Fibroblast of skin of scalp (primary cell): Measurements from ENCODE around the gene CPLX1.

Experiments
- DNase-seq: peaks from one replicate; pipeline ENCODE4 v3.0.0-alpha.2; 2013

CPLX1 gene

GRCh38 chr4:832108-832507 lies 6.2 kb upstream of the CPLX1 start:
- no peak for DNase-seq

- DNase-seq = no peak
Measured at GRCh38 chr4:831483-831805, 5.5 kb upstream of the CPLX1 start.

DNA sequence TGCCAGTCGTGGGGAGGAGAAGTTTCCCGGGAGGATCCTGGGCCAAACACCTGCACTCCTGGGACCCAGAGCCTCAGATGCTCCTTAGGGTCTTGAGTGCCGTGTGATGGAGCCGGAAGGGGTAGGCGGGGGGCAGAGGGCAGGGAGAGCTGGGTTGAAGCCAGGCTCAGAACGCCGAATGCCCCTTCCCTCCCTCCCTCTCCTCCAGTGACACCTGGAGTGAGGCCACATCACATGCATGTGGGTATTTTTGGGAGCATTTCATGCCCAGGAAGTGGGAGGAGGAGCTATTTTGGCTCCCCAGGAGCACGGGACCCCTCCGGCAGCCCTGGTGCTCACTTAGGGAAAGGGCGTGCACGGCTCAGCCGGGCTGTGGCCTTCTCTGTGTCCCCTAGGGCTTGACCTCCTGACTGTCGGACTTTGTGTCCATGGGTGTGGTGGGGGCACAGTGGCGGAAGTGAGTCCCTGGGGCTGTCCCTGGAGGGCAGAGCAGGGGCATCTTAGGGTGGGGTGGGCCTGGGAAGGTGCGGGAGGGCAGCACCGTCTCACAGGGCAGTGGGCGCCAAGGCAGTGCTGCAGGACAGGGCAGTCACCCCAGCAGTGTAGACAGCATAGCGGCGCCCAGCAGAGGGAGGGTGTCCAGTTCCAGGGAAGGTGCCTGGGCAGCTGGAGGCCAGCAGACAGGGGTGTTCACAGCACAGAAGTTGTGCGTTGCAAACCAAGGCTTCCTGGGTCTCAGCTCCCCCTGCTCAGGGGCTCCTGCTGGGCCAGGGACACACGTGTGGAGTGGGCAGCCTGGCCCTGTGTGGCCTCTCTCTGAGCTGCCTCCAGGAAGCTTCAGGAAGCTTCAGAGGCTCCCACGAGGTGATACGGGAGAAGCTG lies 4.9 kb upstream of the CPLX1 start:
- no peak for DNase-seq

DNA sequence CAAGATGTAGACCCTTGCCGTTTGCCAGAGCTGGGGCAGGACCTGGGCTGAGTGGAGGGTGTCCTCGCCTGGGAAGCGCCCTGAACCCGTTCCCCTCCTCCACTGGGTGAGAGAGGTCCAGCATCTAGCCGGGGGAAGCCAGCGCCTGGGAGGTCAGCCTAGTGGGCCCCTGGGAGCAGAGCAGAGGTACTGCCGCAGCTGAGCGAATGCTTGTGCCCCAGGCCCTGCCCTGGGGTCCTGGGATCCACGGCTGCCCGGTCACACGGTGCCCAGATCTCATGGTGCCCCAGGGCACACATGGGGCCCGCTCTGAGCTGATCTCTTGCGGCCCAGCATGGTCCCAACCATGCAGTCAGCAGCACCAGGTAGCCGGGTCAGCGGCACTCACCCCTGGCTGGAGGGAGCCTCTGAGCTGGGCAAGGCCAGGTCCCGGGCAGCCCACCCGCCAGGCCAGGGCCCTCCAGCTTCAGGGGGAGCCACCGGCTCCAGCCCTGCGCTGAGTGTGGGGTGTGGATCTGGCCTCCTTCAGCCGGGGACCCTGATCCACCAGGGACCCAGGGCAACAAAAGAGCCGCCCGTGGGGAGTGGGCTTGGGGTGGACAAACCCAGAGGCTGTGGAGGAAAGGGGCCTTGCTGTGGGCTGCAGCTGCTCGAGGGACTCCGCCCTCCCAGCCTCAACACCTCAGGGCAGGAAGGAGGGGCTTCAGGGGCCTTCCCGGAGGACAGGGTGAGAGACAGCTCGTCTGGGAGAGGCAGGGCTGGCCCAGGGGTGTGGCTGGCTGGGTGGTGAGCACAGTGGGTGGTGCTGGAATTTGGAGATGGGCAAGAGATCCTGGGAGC lies 4.1 kb upstream of the CPLX1 start:
- DNase-seq = no peak

DNA sequence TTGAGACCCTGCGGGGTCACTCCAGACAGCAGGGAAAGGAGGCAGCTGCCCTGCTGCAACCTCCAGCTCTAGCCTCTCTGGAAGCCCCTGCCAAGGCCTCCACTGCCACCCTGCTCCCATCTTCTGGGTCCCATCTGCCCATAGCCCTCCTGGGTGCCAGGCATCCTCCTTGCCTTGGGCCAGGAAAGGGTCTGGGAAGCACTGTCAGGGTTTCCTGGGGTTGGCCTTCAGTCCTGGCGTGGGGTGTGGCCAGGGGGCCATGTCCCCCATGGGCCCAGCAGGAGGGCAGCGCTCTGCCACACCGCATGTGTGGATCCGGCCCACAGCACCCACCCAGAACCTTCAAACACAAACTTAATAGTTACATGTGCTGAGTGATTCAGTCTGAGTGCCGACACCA lies 3.4 kb upstream of the CPLX1 start:
- DNase-seq = no peak

GRCh38 chr4:828641-829271 lies 2.8 kb upstream of the CPLX1 start:
- DNase-seq = no peak

DNA sequence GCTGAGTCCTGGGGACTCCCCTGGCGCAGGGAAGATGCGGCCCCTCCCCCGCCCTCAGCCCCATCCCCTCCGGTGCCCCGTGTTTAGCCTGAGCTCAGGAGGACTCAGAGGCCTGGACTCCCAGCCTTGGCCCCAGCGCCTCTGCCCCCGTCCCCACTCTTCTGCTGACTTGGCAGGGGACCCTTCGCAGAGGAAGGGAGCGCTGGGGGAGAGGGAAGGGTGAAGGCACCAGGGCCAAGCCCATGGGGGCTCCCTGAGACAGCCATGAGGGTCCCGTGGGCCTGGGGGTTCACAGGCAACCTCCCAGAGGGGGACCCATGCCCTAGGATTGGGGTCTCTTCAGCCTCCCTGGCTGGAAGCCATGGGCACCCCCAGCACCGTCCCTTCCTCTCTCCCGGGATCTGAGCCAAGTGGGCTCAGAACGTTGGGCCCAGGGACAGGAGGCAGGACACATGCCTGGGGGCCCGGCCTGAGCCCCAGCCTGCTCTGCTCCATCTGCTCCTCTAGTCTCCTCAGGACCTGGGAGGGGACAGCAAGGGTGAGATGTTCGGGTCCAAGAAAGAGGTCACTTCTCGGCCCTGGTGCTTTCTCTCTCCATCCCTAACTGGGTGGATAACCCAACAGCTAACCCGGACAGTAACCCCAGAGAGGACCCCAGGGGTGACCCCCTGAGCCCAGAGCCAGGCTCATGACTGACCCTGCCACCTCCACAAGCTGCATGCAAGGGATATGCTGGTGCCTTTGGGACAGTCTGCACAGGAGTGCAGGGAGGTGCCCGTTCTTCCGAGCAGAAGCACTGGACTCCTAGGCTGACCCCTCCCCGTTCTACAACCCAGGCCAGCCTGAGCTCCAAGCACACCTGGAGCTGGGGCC lies 1.5 kb upstream of the CPLX1 start:
- DNase-seq = no peak

GRCh38 chr4:826508-827208 lies 729 bp upstream of the CPLX1 start:
- no peak for DNase-seq

GRCh38 chr4:825063-825970 lies 612 bp downstream of the CPLX1 start:
- DNase-seq = peak; percentile 23

DNA sequence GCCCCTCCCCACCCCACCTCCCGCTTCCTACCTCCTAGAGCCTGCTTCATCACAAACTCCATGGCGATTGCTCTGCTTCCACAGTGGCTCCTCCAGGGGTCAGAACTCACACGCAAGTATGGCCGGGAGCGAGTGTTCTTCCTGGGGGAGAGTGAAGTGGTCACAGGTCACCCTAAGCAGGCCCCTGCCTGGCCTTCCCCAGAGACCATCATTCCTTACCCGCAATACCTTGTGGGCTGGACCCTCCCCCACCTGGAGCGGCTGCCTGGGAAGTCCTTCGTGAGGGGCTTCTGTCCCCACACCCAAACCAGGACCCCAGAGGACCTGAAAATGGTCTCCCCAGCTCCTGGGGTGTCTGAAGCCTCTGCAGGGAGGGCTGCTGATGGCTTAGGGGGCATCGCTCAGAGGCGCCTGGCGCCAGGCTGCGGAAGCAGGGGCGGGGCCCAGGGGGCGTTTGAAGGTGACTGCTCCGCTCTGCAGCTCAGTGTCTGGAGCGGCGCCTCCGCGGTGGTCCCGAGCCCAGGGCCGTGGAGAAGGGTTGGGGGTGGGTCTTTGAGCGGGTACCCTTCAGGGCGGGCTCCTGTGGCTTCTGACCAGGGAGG lies 1.4 kb downstream of the CPLX1 start:
- no peak for DNase-seq

DNA sequence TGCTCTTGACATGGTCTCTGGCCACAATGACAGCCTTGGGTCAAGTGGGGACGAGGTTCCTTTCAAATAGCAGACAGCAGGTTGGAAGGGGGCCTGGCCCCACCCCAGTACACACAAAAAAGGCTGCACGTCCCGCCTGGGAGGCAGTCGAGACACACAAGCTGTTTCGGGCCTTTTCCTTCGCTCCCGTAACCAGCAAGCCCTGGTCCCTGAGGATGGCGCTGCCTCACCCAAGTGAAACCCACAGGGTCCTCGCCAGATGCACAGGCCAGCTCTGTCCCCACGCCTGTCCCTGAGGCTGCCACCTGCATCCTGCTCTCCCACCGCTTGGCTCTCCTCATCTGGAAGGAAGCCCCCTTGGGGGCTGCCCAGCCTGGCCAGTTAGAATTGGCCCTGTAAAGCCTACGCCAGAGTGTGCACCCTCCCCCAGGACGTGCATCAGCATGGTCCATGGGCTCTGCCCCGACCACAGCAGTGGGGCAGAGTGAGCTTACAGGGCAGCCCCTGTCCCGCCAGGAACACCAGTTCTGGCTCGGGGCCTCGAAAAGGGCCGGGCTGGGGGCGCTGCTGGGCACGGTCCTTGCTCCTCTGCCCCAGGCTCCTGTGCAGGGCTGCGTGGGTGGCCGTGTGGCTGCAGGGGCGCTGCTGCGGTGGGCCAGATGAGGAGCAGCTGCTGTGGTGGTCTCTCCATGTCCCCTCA lies 2.0 kb downstream of the CPLX1 start:
- no peak for DNase-seq

- no peak for DNase-seq
Measured at GRCh38 chr4:823176-823760, 2.7 kb downstream of the CPLX1 start.

GRCh38 chr4:822361-823175 lies 3.4 kb downstream of the CPLX1 start:
- DNase-seq = no peak

GRCh38 chr4:821631-822030 lies 4.3 kb downstream of the CPLX1 start:
- no peak for DNase-seq

DNA sequence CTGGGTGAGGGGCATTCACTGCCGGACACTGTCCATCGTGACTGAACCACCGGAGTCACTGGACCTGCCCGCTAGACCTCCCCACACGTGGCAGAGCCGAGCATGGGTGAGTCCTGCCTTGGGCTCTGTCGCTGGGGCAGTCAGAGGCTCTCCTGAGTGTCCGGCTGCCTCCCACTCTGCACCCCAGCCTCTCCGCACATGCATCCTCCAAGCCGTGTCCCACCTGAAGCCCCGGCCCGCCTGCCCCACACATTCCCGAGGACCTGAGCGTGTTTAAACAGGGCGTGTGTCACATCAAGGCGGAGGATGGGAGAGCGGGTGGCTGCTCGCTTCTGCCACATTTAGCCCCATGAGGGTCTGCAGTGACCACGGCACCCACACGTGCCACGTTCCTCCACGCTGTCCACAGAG lies 4.7 kb downstream of the CPLX1 start:
- no peak for DNase-seq

DNA sequence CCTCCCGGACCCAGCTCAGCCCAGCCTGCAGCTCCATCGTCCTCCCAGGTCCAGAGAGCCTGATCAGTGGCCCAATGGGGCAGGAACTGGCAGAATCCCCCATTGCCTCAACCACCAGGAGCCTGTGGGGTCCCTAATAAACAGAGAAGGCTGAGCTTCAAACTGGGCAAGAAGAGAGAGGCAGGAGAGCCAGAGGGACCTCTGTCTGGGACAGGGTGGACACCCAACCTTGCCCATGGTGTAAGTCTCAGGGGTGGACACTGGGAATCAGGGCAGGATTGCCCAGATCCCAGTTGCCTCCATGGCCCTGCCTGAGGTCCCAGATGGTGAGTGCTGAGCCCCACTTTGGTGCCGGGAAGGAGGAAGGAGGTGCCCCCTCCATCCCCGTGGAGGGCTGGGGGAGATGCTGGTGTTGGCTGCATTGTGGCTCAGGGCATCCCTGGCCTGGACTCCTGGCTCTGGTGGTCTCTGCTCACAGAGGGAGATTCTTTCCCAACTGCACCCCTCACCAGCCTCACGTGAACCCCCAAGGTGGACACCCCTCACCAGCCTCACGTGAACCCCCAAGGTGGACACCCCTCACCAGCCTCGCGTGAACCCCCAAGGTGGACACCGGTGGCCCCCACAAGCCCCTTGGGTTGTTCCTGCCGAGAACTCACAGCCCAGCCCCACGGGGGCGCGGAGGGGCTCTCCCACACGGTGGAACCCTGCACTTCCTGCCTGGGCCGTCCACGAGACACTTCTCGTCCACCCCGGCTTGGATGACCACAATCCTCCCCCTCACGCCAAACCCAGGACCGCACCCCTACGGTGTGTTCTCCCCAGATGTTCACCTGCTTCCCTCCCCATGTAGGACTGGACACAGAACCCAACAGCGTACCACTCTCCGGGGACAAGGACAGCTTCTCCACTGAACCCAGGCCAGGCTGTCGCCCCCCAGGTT lies 5.4 kb downstream of the CPLX1 start:
- no peak for DNase-seq
